Tibial nerve (tissue), 3 donors: ENCODE results near the gene CST9L.

ENCODE experiments used
- POLR2A ChIP-seq, 2 donors: fragments of 450-650 bp; IDR thresholded peaks; one replicate each; pipeline ENCODE4 v1.6.1; 2017; ENCODE audit warnings: antibody characterized with exemption in 2 of 2, mild to moderate bottlenecking in 2 of 2, moderate library complexity in 2 of 2
- TF ChIP-seq, protein P1 (sequence below), 5 experiments: fragments of 200-600 bp in 3 of 5; fragments of 450-650 bp in 2 of 5; sonication (generic) in 3 of 5; IDR thresholded peaks; one replicate each; pipeline ENCODE4 v1.5.1; 2016 to 2019; ENCODE audit warnings: antibody characterized with exemption in 5 of 5, mild to moderate bottlenecking in 3 of 5, moderate library complexity in 2 of 5

DNA sequence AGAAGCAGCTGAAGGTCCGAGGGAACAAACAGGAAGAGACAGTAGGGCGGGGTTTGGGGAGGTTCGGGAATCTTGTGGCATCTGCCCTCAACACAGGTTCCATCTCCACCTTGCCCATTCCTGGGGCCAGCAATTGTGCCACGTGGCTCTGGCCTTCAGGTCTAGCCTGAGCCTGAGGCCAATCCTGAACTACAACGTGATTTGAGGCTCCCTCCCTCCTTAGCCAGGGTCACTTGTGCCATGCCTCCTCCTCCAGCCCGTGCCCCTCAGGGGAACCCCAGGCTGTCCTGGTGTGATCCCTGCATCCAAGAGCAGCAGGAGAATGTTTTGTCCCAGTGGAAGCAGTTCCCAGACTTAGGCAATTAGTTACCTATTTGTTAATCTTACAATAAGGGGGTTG is 34.4 kb upstream of the CST9L start:
- TF ChIP-seq, protein P1, sequence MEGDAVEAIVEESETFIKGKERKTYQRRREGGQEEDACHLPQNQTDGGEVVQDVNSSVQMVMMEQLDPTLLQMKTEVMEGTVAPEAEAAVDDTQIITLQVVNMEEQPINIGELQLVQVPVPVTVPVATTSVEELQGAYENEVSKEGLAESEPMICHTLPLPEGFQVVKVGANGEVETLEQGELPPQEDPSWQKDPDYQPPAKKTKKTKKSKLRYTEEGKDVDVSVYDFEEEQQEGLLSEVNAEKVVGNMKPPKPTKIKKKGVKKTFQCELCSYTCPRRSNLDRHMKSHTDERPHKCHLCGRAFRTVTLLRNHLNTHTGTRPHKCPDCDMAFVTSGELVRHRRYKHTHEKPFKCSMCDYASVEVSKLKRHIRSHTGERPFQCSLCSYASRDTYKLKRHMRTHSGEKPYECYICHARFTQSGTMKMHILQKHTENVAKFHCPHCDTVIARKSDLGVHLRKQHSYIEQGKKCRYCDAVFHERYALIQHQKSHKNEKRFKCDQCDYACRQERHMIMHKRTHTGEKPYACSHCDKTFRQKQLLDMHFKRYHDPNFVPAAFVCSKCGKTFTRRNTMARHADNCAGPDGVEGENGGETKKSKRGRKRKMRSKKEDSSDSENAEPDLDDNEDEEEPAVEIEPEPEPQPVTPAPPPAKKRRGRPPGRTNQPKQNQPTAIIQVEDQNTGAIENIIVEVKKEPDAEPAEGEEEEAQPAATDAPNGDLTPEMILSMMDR (IDR thresholded peaks at IDR 0.05), result no peak
- TF ChIP-seq POLR2A (IDR thresholded peaks at IDR 0.05), result no peak
